GM19239 (cell line): Measurements from ENCODE around the gene IL5.

Source experiments
- DNase-seq: peaks from one replicate; pipeline ENCODE4 v3.0.0; 2011; ENCODE audit warnings: low spot score; ENCODE audit not compliant: insufficient read length
- FAIRE-seq: peaks from 2 replicates; lab custom pipeline; 2011; peaks lifted over from hg19 to GRCh38; lab: Jason Lieb, UNC

Gene IL5

GRCh38 chr5:132500244-132500930 is 42.9 kb downstream of the IL5 start:
- FAIRE-seq (no peak), DNase-seq (no peak)

GRCh38 chr5:132499440-132500243 is 43.7 kb downstream of the IL5 start:
- FAIRE-seq (no peak), DNase-seq (no peak)

GRCh38 chr5:132498686-132499271 is 44.5 kb downstream of the IL5 start:
- FAIRE-seq (no peak), DNase-seq (no peak)

GRCh38 chr5:132498152-132498551 is 45.2 kb downstream of the IL5 start:
- no peak for DNase-seq
- no peak for FAIRE-seq

DNA sequence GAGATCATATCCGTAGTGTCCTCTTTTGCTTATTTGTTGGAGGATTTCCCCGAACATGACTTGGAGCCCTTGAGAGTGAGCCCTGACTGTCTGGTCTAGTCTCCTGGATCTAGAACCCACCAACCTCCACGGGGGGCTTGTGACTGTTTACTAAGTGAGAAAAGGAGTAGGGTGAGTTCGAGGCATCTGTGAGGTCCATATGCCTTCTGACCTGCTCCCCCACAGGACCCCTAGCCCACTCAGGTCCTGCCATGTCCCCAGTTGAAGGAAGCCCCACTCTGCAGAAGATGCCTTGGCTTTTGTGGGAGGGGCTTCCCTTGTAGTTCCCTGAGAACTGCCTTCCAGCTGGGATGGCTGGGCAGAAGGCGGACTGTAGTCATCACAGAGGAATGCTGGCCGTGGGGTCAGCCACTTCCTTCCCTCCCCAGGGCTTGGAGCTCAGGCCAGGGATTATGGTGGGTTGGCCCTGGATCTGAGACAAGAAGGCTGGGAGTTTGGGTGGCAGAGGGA is 45.8 kb downstream of the IL5 start:
- DNase-seq (no peak), FAIRE-seq (peak; percentile 70)

DNA sequence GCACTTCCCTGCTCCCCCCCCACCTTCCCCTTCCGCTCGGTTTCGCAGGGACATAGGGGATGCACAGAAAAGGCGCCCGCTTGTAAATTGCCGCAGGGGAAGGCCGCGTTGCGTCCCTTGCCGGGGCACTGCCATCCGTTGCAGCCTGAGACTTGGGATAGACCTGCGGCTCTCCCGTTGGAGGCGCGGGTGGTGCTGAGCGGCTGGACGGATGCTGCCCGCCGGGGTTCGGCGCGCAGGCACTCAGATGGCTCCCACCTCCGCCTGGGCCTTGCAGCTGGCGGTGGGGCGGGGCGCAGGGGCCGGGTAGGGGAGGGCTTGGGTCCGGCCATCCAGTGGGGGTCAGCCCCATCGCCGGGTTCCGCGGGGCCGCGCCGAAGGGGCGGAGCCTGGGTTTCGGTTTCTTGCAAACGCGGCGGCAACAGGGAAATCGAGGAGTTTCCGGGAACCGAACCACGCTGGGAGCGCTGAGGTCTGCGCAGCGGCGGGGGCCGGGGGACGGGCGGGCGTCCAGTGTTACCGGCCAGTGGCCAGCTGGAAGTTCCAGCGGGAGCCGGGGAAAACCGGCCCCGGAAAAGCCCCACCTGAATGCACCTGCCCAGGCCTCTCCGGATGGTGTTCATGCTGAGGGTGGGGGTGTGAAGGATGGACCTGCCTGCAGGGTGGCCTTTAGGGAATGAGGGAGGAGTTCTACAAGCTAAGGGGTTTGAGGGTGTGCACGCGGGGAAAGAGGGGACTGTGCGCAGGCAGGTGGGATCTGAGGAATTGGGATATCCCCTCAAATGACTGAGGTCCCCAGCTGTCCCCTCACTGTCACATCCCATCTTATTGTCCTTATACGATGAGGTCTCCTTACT is 46.5 kb downstream of the IL5 start:
- FAIRE-seq (peak; percentile 82), DNase-seq (peak; percentile 63)

DNA sequence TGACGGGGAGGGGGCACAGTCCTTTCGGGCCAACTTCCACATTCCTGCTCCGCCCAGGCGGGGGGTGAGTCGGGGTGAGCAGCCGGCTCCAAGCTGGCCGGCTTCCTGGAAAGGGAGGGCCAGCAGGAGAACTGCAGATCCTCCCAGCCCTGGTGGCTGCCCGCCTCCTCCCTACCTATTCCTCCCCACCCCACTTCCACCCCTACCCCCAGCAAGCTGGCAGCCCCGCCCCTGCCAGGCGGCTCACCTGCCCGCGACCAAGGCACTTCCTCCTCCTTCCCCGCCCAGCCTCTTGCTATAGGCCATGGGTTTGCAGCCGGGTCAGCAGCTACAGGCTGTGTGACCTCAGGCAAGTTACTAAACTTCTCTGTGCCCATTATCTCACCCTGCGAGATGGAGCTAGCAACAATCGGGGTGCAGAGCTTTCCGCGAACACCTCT is 47.1 kb downstream of the IL5 start:
- FAIRE-seq: peak; percentile 85
- no peak for DNase-seq

DNA sequence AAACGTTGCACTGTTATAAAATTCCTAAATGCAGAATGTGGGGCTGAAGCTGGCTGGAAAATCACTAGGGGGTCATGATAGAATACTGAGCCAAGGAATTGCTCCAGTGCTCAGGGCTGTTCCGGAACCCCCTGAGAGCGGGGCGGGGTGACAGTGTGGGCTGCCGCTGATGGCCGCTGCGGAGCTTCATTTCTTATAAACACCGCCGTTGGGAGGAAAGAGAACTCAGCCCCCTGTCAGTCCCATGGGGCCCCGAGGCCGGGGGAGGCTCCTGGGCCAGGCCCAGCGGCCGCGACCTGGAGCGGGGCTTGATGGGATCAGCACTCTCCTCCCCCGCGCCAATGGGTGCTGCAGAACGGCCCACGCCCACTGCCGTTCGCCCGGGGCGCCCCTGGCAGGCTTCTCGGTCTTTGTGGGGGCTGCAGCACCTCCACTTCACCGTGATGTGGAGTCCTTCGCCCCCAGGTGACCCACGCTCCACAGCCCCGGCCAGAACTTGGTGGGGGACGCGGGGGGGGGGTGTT is 47.6 kb downstream of the IL5 start:
- no peak for DNase-seq
- peak; percentile 75 for FAIRE-seq

DNA sequence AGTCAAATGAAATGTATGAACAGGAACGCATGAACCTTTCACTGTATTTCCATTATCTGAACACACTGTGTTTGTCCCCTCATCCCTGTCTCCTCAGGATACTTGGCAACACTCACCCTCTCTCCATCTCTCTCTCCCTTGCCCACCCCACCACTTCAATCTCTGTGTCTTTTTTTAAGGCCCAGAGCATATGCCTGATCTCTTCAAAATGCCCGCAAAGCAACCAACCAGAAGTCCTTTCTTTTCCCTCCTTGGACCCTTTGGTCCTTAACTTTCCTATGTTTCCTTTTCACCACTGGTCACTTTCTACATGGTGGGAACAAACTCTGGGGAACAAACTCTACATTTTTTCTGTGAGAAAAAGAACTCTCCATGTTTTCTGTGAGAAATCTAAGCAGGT is 49.5 kb downstream of the IL5 start:
- DNase-seq (no peak), FAIRE-seq (peak; percentile 18)

- FAIRE-seq (no peak), DNase-seq (no peak)
These were observed 50.1 kb downstream of the IL5 start for GRCh38 chr5:132493241-132493640.

DNA sequence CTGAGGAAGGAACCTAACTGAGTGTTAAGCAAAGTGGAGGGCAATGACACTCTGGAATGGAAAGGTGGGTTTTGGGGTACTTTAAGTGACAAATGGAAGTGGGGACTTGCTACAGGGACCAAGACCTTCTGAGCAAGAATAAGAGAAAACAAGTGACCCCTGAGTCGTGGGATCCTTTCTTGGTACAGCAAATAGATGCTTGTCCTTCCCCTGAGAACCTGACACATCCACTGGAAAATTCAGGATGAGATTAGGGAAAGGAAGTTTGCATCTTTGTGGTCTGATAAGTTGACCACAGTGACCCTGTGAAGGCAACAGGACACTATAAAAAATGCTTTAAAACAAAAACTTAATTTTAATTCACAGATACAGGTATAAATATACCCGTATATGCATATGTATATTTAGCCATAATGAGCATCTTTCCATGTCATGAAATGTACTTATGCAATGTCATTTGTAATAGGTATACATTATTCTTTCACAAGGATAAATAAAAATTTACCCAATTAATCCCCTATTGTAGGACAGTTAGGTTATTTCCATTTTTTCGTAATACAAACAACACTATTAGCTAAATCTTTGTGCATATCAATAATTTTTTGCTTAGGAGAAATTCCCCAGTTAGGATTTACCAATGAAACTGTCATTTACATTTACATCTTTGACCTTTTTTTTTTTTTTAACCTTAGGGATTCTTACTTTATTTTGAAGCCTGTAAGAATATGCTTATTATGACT is 50.8 kb downstream of the IL5 start:
- DNase-seq: no peak
- no peak for FAIRE-seq
